IgD-negative memory B cell (primary cell): ENCODE results near the gene CASP4. TPM values are rescaled to one million over a fixed set of nuclear protein-coding genes. Genes with fewer than 3 reads are reported as not detected.
"Not testable (repeated sequence)": the region's sequence is repeated elsewhere in the genome, so short reads cannot be mapped to it uniquely, and the experiment has no call there.

Experiments used
- H3K27ac Mint-ChIP-seq, 3 donors: one replicate each; pipeline ENCODE4 v1.8.0; 2020 to 2022; ENCODE audit warnings: mild to moderate bottlenecking in 3 of 3, mixed read lengths in 3 of 3, moderate library complexity in 1 of 3
- H3K27me3 Mint-ChIP-seq: one replicate; pipeline ENCODE4 v1.8.0; 2021; ENCODE audit warnings: mixed read lengths
- H3K36me3 Mint-ChIP-seq: one replicate; pipeline ENCODE4 v1.8.0; 2020; ENCODE audit warnings: mild to moderate bottlenecking, mixed read lengths
- H3K4me1 Mint-ChIP-seq, 3 donors: one replicate each; pipeline ENCODE4 v1.8.0; 2020 to 2022; ENCODE audit warnings: mixed read lengths in 3 of 3, mild to moderate bottlenecking in 1 of 3
- H3K4me3 Mint-ChIP-seq, 4 donors: one replicate each; pipeline ENCODE4 v1.8.0; 2020 to 2022; ENCODE audit warnings: mild to moderate bottlenecking in 4 of 4, mixed read lengths in 4 of 4, moderate library complexity in 3 of 4
- H3K9me3 Mint-ChIP-seq, 3 donors: one replicate each; pipeline ENCODE4 v1.8.0; 2020 to 2021; ENCODE audit warnings: mixed read lengths in 3 of 3, mild to moderate bottlenecking in 1 of 3
- polyA plus RNA-seq: library from polyadenylated mRNA; unstranded; fragments of 300-500 nt; fragmentation: Illumina TruSeq; gene quantifications from one replicate; pipeline ENCODE4 v1.2.3, GENCODE V29; 2021

Gene CASP4
- polyA plus RNA-seq: 105 TPM

DNA sequence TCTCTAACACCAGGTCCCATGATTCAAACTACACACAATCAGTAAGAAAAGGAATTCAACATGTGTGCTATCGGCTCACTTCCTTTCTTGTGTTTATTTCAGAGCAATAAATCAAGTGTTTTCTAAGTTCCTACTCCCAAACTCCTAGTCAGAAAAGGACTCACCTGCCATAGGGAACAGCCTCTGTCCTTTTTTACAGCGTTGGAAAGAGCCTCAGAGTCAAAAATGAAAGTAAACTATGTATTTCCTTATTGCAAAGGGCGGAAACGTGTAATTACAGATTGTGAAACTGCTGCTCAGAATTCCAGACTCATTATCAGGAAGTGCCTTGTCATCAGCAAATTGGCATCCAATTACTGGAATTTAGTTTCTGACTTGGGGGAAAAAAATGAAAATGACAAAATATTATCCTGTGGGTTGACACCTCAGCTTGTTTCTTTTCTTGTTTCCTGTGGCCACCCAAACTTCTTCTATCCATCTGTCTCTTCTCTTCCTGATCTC lies at the start of gene CASP4:
TSS of gene CASP4 (minus strand) at position 220 of the 501 bp plus-strand sequence. CDS start at position 171, 49 bp downstream.
- Mint-ChIP-seq H3K4me3 (peak within 1 kb of the TSS; percentile 94 to 99 (median 98)), H3K27me3 (no peaks in the 10 kb centered on the region), H3K36me3 (peaks cover 17% of the 10 kb centered on the region), H3K4me1 (peaks cover 30 to 36% (median 31%) of the 10 kb centered on the region in 3 donors), H3K9me3 (peaks cover 4 to 6% (median 5%) of the 10 kb centered on the region in 3 donors), H3K27ac (peak within 1 kb of the TSS; percentile 81 to 98 (median 97))

DNA sequence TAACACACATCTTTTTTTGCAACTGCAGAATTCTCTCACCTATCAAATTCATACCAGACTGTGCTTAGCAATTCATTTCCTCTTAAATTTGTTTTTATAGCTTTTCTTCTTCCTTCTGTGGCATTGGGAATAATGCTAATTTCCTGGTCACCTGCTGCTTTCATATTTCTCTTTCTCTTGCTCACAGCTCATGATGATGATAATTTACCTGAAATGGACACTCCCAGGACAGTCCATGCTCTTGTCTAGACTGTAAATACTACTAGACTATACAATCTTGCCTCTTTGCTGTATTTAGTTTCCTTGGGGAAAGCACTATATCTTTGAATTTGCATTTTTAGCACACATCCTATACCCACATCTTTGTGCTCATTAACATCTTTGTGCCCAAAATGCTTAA lies 39.1 kb upstream of the CASP4 start:
- no peaks in the 10 kb centered on the region for H3K9me3 Mint-ChIP-seq
- no peak overlapping the region for H3K27ac Mint-ChIP-seq
- no peak overlapping the region for H3K4me3 Mint-ChIP-seq
- peaks cover 2% of the 10 kb centered on the region for H3K27me3 Mint-ChIP-seq
- no peaks in the 10 kb centered on the region for H3K4me1 Mint-ChIP-seq
- peaks cover 1% of the 10 kb centered on the region for H3K36me3 Mint-ChIP-seq

DNA sequence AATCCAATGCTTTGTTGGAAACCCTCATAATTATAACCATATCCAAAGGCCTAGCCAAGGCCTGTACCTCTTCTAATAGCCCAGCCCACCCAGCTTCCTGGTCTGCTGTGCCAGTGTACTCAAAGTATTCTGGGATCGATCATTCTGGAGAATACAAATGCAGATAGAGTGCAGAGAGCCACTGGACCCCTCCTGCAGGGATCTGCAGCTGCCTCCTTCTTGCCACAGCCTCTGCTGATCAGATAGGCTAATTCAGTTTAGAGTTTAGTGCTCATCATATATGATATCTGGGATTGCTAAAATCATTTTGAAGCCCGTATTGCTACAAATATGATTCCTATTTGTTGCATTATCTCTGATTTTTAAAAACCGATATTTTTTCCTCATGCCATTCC lies 37.1 kb upstream of the CASP4 start:
- H3K4me3 Mint-ChIP-seq: no peak overlapping the region
- H3K27me3 Mint-ChIP-seq: no peaks in the 10 kb centered on the region
- H3K27ac Mint-ChIP-seq: no peak overlapping the region
- H3K36me3 Mint-ChIP-seq: peaks cover 1% of the 10 kb centered on the region
- H3K4me1 Mint-ChIP-seq: peaks cover 2 to 5% (median 4%) of the 10 kb centered on the region in 3 donors
- H3K9me3 Mint-ChIP-seq: no peaks in the 10 kb centered on the region

DNA sequence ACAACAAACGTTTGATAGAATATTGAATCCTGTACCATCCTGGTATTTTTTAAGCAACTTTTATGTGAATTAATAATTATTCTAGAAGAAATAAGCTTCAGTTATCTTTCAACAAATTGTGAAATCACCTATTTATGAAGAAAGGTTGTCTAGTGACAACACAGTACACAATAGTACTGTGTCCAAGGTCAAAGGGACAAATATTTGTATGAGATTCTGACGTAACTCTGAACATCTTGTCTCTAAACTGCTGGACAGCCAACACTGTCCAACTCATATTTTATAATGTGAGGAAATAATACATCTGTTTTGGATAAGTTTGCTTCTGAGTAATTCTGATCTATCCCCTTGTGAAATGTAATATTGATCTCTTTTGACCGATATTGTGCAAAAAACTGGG lies 35.6 kb upstream of the CASP4 start:
- Mint-ChIP-seq H3K4me3 (no peak overlapping the region), H3K27ac (no peak overlapping the region)

DNA sequence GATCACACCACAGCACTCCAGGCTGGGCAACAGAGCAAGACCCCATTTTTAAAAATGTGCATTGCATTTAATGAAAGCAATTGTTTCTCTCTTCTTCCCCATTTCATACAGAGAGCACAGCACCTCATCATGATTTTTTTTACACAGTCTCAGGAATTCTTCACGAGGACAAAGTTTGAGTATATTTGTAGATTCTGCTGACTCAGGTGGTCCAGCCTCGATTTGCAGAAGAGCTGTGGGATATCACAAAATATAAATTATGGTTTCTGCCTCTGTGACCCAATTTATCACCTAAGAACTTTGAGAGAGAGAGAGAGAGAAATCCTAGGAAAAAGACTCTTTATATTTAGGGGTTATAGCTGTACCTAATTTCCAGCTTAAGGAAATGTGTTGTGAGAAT lies 34.8 kb upstream of the CASP4 start:
- Mint-ChIP-seq H3K9me3 (no peaks in the 10 kb centered on the region), H3K4me1 (peaks cover 2 to 8% (median 4%) of the 10 kb centered on the region in 3 donors), H3K27me3 (no peaks in the 10 kb centered on the region), H3K36me3 (no peaks in the 10 kb centered on the region), H3K4me3 (no peak overlapping the region), H3K27ac (no peak overlapping the region)

More for the DNA sequence above, 35.6 kb upstream of the CASP4 start:
- peaks cover 2 to 8% (median 4%) of the 10 kb centered on the region in 3 donors for H3K4me1 Mint-ChIP-seq
- H3K27me3 Mint-ChIP-seq: no peaks in the 10 kb centered on the region
- H3K9me3 Mint-ChIP-seq: no peaks in the 10 kb centered on the region
- H3K36me3 Mint-ChIP-seq: no peaks in the 10 kb centered on the region

DNA sequence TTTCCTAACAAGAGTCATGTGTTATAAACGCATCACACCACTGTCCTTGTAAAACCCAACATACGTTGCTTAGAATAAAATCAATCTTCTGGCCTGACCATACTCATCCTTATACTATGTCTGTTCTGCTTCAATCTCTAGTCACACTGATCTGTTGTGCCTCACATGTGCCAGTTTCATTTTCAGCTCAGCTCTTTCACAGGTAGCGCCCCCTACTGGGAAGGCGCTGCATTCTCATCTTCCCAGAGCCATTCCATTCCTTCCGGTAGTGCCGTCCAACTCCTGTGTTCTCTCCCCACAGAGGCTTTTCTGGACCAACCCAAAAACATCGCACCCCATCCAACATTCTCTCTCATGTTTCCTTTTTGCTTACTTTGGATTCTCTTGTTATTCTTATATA lies 32.4 kb upstream of the CASP4 start:
- H3K4me1 Mint-ChIP-seq: peaks cover 2 to 8% (median 4%) of the 10 kb centered on the region in 3 donors
- no peak overlapping the region for H3K27ac Mint-ChIP-seq
- no peaks in the 10 kb centered on the region for H3K27me3 Mint-ChIP-seq
- peak overlapping the region in 1 of 4 donors; percentile 34 for H3K4me3 Mint-ChIP-seq
- peaks cover 0 to 1% (median 0%) of the 10 kb centered on the region in 3 donors for H3K9me3 Mint-ChIP-seq
- no peaks in the 10 kb centered on the region for H3K36me3 Mint-ChIP-seq

DNA sequence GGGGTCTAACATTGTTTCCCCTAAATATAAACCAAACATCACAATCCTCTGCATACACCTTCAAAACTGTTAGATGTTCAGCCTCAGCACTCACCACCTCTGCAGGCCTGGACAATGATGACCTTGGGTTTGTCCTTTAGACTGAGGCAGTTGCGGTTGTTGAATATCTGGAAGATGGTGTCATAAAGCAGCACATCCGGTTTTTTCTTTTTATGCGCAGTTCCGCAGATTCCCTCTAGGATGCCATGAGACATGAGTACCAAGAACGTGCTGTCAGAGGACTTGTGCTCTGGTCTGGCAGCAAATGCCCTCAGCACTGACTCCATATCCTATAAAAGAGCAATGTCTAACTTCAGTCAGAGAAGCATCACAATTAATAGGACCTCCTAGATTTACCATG lies 31.8 kb upstream of the CASP4 start:
- Mint-ChIP-seq H3K4me1 (peaks cover 2 to 8% (median 4%) of the 10 kb centered on the region in 3 donors), H3K27me3 (no peaks in the 10 kb centered on the region), H3K27ac (no peak overlapping the region), H3K36me3 (no peaks in the 10 kb centered on the region), H3K4me3 (no peak overlapping the region), H3K9me3 (peaks cover 0 to 1% (median 0%) of the 10 kb centered on the region in 3 donors)

DNA sequence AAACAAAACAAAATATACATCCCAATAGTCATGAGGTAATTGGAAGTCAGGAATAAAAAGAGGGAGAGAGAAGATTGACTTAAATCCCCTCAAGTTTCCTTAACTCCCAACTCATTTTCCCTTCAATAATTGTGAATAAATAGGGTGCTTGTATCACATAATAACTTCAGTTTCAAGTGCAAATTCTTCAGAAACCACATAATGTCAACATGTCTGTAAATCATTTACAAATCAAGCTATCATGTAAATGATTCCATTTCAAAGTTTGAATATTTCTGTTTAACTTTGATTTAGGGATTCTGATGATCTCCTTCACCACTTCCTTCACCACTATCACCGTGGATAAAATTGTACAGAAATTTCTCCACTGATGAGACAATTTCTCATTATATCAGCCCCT lies 31.3 kb upstream of the CASP4 start:
- H3K4me3 Mint-ChIP-seq: no peak overlapping the region
- peaks cover 2 to 11% (median 4%) of the 10 kb centered on the region in 3 donors for H3K4me1 Mint-ChIP-seq
- H3K36me3 Mint-ChIP-seq: no peaks in the 10 kb centered on the region
- no peak overlapping the region for H3K27ac Mint-ChIP-seq
- H3K9me3 Mint-ChIP-seq: peaks cover 0 to 1% (median 0%) of the 10 kb centered on the region in 3 donors
- no peaks in the 10 kb centered on the region for H3K27me3 Mint-ChIP-seq

DNA sequence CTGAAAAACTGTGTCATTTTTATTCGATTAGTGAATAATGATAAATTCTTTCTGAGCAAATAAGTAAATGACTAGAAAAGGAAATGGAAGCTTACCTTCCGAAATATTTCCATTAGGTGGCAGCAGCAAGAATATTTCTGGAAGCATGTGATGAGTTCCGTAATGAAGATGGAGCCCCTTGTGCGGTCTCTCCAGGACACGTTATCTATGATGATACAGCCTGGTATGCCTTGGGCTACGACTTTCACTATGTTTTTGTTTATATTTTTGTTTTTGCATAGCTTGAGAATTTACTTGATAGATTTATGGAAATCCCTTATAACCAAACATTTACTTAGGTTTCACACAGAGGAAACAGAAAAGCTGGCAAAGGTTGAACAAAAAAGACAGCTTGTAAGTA lies 28.9 kb upstream of the CASP4 start:
- Mint-ChIP-seq H3K4me1 (peaks cover 3 to 14% (median 4%) of the 10 kb centered on the region in 3 donors), H3K4me3 (no peak overlapping the region), H3K9me3 (peaks cover 0 to 1% (median 0%) of the 10 kb centered on the region in 3 donors), H3K27me3 (peaks cover 6% of the 10 kb centered on the region), H3K27ac (no peak overlapping the region), H3K36me3 (no peaks in the 10 kb centered on the region)

DNA sequence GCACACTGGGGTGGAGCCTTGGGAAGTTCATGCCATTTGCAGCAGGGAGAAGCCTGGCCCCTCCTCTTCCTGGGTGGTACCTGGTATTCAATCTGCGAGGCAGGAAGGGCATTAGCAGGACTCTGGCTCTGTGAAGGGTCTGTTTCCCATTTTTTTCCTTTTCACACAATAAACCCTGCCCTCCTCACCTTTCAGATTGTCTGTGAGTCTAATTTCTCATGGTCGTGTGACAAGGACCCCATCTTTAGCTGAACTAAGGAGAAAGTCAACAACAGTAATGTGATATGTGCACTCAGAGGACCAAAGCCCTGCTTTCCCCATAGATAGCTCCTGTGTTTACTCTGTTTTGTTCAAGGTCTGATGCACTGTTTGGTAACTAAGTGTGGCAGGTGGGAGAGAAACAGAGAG lies 26.6 kb upstream of the CASP4 start:
- no peak overlapping the region for H3K27ac Mint-ChIP-seq
- H3K4me3 Mint-ChIP-seq: peak overlapping the region in 1 of 4 donors; percentile 31
- H3K4me1 Mint-ChIP-seq: peaks cover 0 to 6% (median 2%) of the 10 kb centered on the region in 3 donors
- peaks cover 6% of the 10 kb centered on the region for H3K27me3 Mint-ChIP-seq
- peaks cover 0 to 1% (median 0%) of the 10 kb centered on the region in 3 donors for H3K9me3 Mint-ChIP-seq
- H3K36me3 Mint-ChIP-seq: no peaks in the 10 kb centered on the region

DNA sequence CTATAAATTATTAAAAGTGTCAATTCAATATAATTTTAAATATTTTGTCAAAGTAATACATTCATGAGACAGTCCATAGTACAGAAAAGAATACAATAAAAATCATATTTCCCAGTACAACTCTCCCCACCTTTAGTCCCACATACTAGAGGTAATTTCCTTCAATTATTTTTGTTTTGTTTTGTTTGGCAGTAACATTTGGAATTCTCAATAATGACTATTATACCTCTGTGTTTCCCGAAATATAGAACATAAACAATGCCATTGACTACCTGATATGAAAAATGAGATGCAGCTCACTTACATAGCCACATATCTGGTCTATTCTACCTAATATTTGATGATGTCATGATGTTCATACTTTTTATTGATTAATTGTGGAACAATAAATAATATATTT lies 24.4 kb upstream of the CASP4 start:
- H3K4me3 Mint-ChIP-seq: no peak overlapping the region

DNA sequence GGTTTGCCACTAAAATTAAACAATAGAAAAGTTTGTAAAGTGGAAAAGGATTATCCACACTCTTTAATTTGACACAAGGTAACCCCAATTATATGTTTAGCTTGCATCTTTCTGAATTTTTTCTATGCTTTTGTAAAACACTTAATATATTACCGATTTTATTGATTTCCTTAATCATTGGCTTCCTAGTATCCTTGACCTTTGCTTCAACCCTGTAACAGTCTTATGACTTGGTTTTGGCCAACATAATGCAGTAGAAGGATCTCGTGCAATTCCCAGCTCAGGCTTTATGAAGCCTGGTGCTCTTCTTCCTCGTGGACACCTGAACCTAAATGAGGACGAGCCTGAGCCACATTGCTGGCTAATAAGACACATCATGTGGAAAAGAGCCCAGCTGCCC lies 23.6 kb upstream of the CASP4 start:
- H3K4me1 Mint-ChIP-seq: peaks cover 0 to 6% (median 2%) of the 10 kb centered on the region in 3 donors
- H3K36me3 Mint-ChIP-seq: peaks cover 4% of the 10 kb centered on the region
- H3K27ac Mint-ChIP-seq: no peak overlapping the region
- peaks cover 2 to 10% (median 3%) of the 10 kb centered on the region in 3 donors for H3K9me3 Mint-ChIP-seq
- no peak overlapping the region for H3K4me3 Mint-ChIP-seq
- peaks cover 11% of the 10 kb centered on the region for H3K27me3 Mint-ChIP-seq

More for the DNA sequence above, 24.4 kb upstream of the CASP4 start:
- no peak overlapping the region for H3K27ac Mint-ChIP-seq
- peaks cover 6% of the 10 kb centered on the region for H3K27me3 Mint-ChIP-seq
- peaks cover 2 to 7% (median 3%) of the 10 kb centered on the region in 3 donors for H3K9me3 Mint-ChIP-seq
- H3K4me1 Mint-ChIP-seq: peaks cover 0 to 6% (median 2%) of the 10 kb centered on the region in 3 donors
- peaks cover 3% of the 10 kb centered on the region for H3K36me3 Mint-ChIP-seq

DNA sequence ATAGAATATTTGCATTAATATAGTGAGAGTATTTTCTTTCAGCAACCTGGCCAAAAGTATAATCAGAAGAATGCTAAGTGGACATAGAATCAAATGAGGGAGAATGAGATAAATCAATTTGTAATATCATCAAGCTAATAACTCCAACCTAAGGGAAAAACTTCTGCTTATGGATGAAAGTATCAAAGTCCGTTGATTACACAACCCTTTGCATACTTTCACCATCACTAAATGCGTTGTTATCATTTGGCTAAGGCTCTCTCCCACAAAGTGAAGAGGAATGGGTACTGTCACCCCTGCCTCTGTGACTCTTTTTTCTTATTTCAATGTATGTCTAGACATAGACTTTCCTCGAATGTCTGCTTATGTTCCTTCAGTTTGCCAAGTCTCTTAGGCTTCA lies 16.4 kb upstream of the CASP4 start:
- Mint-ChIP-seq H3K9me3 (peaks cover 2 to 8% (median 3%) of the 10 kb centered on the region in 3 donors), H3K36me3 (peaks cover 4% of the 10 kb centered on the region), H3K4me3 (no peak overlapping the region), H3K27ac (no peak overlapping the region), H3K27me3 (peaks cover 5% of the 10 kb centered on the region), H3K4me1 (no peaks in the 10 kb centered on the region)

DNA sequence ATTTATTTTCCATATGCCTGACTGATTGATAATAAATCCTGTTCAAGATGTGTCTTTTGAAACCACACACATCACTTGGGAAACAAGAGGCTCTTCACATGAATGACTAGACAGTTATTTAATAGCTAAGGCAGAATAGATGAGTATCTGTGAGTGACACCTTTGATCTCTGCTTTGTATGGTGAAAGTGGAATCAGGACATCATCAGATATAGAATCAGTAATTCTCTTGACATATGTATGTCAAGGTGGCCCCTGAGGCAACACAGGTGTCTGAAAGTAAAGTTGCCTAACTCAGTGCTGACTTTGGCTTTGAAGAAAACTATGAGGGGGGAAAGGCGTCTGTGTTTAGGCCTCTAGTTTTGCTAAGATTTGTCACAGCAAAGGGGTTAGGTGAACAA lies 11.5 kb upstream of the CASP4 start:
- Mint-ChIP-seq H3K9me3 (peaks cover 0 to 2% (median 0%) of the 10 kb centered on the region in 3 donors), H3K27ac (no peak overlapping the region), H3K4me1 (peaks cover 0 to 4% (median 0%) of the 10 kb centered on the region in 3 donors), H3K4me3 (no peak overlapping the region), H3K27me3 (no peaks in the 10 kb centered on the region), H3K36me3 (no peaks in the 10 kb centered on the region)

DNA sequence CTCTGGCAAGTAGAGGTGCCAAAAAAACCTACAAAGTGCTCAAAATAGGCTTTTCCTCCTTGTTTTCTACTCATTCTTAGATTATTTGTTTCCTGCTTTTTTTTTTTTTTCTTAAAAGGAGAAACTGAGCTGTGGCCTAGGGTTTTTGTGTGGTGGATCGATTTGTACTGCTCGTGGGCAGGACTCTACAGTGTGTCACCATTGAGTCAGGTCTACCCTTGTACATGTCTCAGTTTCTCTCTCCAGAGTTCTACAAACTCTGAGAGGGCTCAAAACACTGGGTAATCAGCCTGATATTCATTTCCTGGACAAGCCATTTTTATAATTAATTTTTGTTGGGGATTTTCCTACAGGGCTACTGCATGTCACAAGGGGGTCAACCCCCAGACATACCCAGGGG lies 5.2 kb upstream of the CASP4 start:
- H3K9me3 Mint-ChIP-seq: peaks cover 5 to 12% (median 6%) of the 10 kb centered on the region in 3 donors
- no peaks in the 10 kb centered on the region for H3K27me3 Mint-ChIP-seq
- H3K36me3 Mint-ChIP-seq: no peaks in the 10 kb centered on the region
- H3K27ac Mint-ChIP-seq: no peak overlapping the region
- H3K4me3 Mint-ChIP-seq: no peak overlapping the region
- H3K4me1 Mint-ChIP-seq: peaks cover 3 to 4% (median 4%) of the 10 kb centered on the region in 3 donors

DNA sequence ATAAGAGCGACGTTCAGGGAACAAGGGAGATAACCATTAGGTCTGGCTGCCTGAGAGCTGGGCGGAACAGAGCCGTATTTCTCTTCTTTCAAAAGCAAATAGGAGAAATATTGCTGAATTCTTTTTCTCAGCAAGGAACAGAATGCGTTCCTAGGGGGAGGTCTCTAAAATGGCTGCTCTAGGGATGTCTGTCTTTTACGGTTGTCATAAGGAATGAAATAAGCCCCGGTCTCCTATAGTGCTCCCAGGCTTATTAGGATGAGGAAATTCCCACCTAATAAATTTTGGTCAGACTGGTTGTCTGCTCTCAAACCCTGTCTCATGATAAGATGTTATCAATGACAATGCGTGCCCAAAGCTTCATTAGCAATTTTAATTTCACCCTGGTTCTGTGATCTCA lies 4.5 kb upstream of the CASP4 start:
- Mint-ChIP-seq H3K9me3 (peaks cover 5 to 12% (median 6%) of the 10 kb centered on the region in 3 donors), H3K4me3 (peak overlapping the region in 1 of 4 donors; percentile 12), H3K4me1 (peaks cover 6 to 10% (median 10%) of the 10 kb centered on the region in 3 donors)
- H3K27ac Mint-ChIP-seq, H3K27me3 Mint-ChIP-seq, H3K36me3 Mint-ChIP-seq: not testable (repeated sequence)
